Smooth muscle cell (in vitro differentiated cells): ENCODE measurements around the gene POLR1F. TPM values are rescaled to one million over a fixed set of nuclear protein-coding genes. Genes with fewer than 3 reads are reported as not detected.
A peak's percentile ranks its signal among the peaks of the same experiment; 100 is the strongest.

Experiments used
- DNase-seq: peaks from one replicate; lab custom pipeline; 2025; ENCODE audit not compliant: unreplicated experiment; lab: John Stamatoyannopoulos, UW
- H2AFZ ChIP-seq: fragments of 200-600 bp; sonication (generic); 2 replicates; pipeline ENCODE4 v1.6.0; 2016; ENCODE audit warnings: antibody characterized with exemption, low read depth, mild to moderate bottlenecking
- H3F3A ChIP-seq: fragments of 200-600 bp; sonication (generic); 2 replicates; pipeline ENCODE4 v1.6.0; 2017; ENCODE audit warnings: antibody characterized with exemption, low read depth
- H3K27ac ChIP-seq: fragments of 200-600 bp; sonication (generic); 2 replicates; pipeline ENCODE4 v1.5.1; 2016; ENCODE audit warnings: low read depth, mild to moderate bottlenecking
- H3K27me3 ChIP-seq: fragments of 200-600 bp; sonication (generic); 2 replicates; pipeline ENCODE4 v1.6.1; 2016; ENCODE audit warnings: low read depth, mild to moderate bottlenecking
- H3K36me3 ChIP-seq: fragments of 200-600 bp; sonication (generic); 2 replicates; pipeline ENCODE4 v1.5.1; 2016; ENCODE audit warnings: low read depth
- H3K4me1 ChIP-seq: fragments of 200-600 bp; sonication (generic); 2 replicates; pipeline ENCODE4 v1.5.1; 2016; ENCODE audit warnings: low read depth
- H3K4me2 ChIP-seq: fragments of 200-600 bp; sonication (generic); 2 replicates; pipeline ENCODE4 v1.6.0; 2016; ENCODE audit warnings: mild to moderate bottlenecking
- H3K4me3 ChIP-seq: fragments of 200-600 bp; sonication (generic); 2 replicates; pipeline ENCODE4 v1.5.1; 2016; ENCODE audit warnings: mild to moderate bottlenecking
- H3K79me2 ChIP-seq: fragments of 200-600 bp; sonication (generic); 2 replicates; pipeline ENCODE4 v1.6.0; 2016; ENCODE audit warnings: low read depth, mild to moderate bottlenecking
- H3K9ac ChIP-seq: fragments of 200-600 bp; sonication (generic); 2 replicates; pipeline ENCODE4 v1.6.0; 2016; ENCODE audit warnings: low read depth
- H3K9me3 ChIP-seq: fragments of 200-600 bp; sonication (generic); replicated peaks from 2 replicates; pipeline ENCODE4 v1.5.1; 2016; ENCODE audit warnings: low read depth
- H4K20me1 ChIP-seq: fragments of 200-600 bp; sonication (generic); 2 replicates; pipeline ENCODE4 v1.6.0; 2016; ENCODE audit warnings: low read depth
- WGBS: methylation state at CpG from one replicate; pipeline ENCODE4 v1.1.7; 2016; ENCODE audit warnings: low lambda C conversion rate; 5-methylcytosine and 5-hydroxymethylcytosine counted together
- polyA plus RNA-seq: library from polyadenylated mRNA; unstranded; fragments of >200 nt; fragmentation: Nextera tagmentation; extraction: Ambion mirVana; gene quantifications from 2 replicates; pipeline ENCODE4 v1.2.1, GENCODE V29; 2016
- total RNA-seq: library from RNA; depleted of rRNA; stranded (reverse); fragments of >200 nt; gene quantifications from 2 replicates; pipeline ENCODE4 v1.2.3, GENCODE V29; 2014
- TF ChIP-seq, protein P1 (sequence below): fragments of 200-600 bp; sonication (generic); IDR thresholded peaks from 2 replicates; pipeline ENCODE4 v1.5.1; 2017; ENCODE audit warnings: borderline replicate concordance, mild to moderate bottlenecking, antibody characterized with exemption; ENCODE audit not compliant: insufficient read depth, poor library complexity, severe bottlenecking

Gene POLR1F
- total and polyA plus RNA-seq, 2 experiments from 2014 or later, result 17.0 to 18.0 TPM

GRCh38 chr7:19725770-19726169 lies 16.9 kb upstream of the POLR1F start:
- Histone ChIP-seq H3K27me3 (no peaks in the 10 kb centered on the region), H3K4me3 (no peak overlapping the region), H3K79me2 (no peaks in the 10 kb centered on the region), H3K9ac (no peak overlapping the region), H3K27ac (no peak overlapping the region), H3K9me3 (no peaks in the 10 kb centered on the region), H2AFZ (no peak overlapping the region), H4K20me1 (no peaks in the 10 kb centered on the region), H3F3A (no peaks in the 10 kb centered on the region), H3K4me2 (no peak overlapping the region), H3K36me3 (no peaks in the 10 kb centered on the region), H3K4me1 (no peaks in the 10 kb centered on the region)
- WGBS, result 85% methylated on average over 5 of the region's 5 CpGs
- TF ChIP-seq, protein P1, sequence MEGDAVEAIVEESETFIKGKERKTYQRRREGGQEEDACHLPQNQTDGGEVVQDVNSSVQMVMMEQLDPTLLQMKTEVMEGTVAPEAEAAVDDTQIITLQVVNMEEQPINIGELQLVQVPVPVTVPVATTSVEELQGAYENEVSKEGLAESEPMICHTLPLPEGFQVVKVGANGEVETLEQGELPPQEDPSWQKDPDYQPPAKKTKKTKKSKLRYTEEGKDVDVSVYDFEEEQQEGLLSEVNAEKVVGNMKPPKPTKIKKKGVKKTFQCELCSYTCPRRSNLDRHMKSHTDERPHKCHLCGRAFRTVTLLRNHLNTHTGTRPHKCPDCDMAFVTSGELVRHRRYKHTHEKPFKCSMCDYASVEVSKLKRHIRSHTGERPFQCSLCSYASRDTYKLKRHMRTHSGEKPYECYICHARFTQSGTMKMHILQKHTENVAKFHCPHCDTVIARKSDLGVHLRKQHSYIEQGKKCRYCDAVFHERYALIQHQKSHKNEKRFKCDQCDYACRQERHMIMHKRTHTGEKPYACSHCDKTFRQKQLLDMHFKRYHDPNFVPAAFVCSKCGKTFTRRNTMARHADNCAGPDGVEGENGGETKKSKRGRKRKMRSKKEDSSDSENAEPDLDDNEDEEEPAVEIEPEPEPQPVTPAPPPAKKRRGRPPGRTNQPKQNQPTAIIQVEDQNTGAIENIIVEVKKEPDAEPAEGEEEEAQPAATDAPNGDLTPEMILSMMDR, result no peak
- DNase-seq, result no peak

GRCh38 chr7:19715499-19715898 lies 6.7 kb upstream of the POLR1F start:
- DNase-seq, result no peak
- WGBS, result 38% methylated on average over 1 of the region's 1 CpG
- no peaks in the 10 kb centered on the region for H3K36me3 ChIP-seq
- TF ChIP-seq, protein P1, result no peak
- H3K79me2 ChIP-seq, result no peaks in the 10 kb centered on the region
- H2AFZ ChIP-seq, result no peak overlapping the region
- no peaks in the 10 kb centered on the region for H3K4me1 ChIP-seq
- H3K4me2 ChIP-seq, result no peak overlapping the region
- H3K9me3 ChIP-seq, result no peaks in the 10 kb centered on the region
- H4K20me1 ChIP-seq, result no peaks in the 10 kb centered on the region
- no peaks in the 10 kb centered on the region for H3F3A ChIP-seq
- no peak overlapping the region for H3K9ac ChIP-seq
- no peak overlapping the region for H3K4me3 ChIP-seq
- H3K27me3 ChIP-seq, result no peaks in the 10 kb centered on the region
- H3K27ac ChIP-seq, result no peak overlapping the region

DNA sequence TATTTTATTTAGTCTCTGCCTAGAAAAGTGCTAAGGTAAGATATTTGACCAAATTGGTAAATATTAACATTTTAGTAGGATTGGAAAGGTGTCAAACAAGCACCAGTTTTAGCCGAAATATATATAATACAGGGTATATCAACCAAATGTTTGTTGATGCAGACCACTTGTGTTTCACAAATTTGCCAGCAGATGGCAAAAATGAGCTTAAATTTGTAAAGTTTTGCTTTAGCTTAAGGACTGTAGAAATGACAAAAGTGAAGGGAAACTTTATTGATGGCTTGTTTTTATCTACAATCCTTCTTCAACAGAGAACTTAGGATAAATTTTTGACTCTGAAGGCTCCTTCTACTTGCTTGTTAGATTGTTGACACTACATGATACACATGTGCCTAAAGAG lies 4.8 kb upstream of the POLR1F start:
- DNase-seq, result no peak
- no peak overlapping the region for H3K9ac ChIP-seq
- WGBS, result 70% methylated on average over 1 of the region's 1 CpG
- no peaks in the 10 kb centered on the region for H4K20me1 ChIP-seq
- no peaks in the 10 kb centered on the region for H3K4me1 ChIP-seq
- H3K4me3 ChIP-seq, result no peak overlapping the region
- no peaks in the 10 kb centered on the region for H3K27me3 ChIP-seq
- H3F3A ChIP-seq, result no peaks in the 10 kb centered on the region
- H2AFZ ChIP-seq, result no peak overlapping the region
- TF ChIP-seq, protein P1, result peak; percentile 62
- H3K9me3 ChIP-seq, result no peaks in the 10 kb centered on the region
- H3K27ac ChIP-seq, result no peak overlapping the region
- H3K79me2 ChIP-seq, result peaks cover 1% of the 10 kb centered on the region
- no peak overlapping the region for H3K4me2 ChIP-seq
- H3K36me3 ChIP-seq, result no peaks in the 10 kb centered on the region

- 64% methylated on average over 6 of the region's 6 CpGs for WGBS
- TF ChIP-seq, protein P1, result no peak
- peak overlapping the region; percentile 72 for H2AFZ ChIP-seq
- no peaks in the 10 kb centered on the region for H3K36me3 ChIP-seq
- H3K4me2 ChIP-seq, result peak overlapping the region; percentile 75
- H3K27me3 ChIP-seq, result no peaks in the 10 kb centered on the region
- H3F3A ChIP-seq, result no peaks in the 10 kb centered on the region
- H3K4me1 ChIP-seq, result peaks cover 12% of the 10 kb centered on the region
- no peak for DNase-seq
- H3K9me3 ChIP-seq, result no peaks in the 10 kb centered on the region
- H3K79me2 ChIP-seq, result peaks cover 42% of the 10 kb centered on the region
- no peak overlapping the region for H3K9ac ChIP-seq
- no peak overlapping the region for H3K27ac ChIP-seq
- H3K4me3 ChIP-seq, result peak overlapping the region; percentile 83
- H4K20me1 ChIP-seq, result no peaks in the 10 kb centered on the region
Measured at GRCh38 chr7:19709249-19709578, 377 bp upstream of the POLR1F start.
